Activated CD4-positive, alpha-beta T cell treated with anti-CD3 and anti-CD28 coated beads, Interleukin-2, amount 10 ng/mL, durations not matched to agents 7 days and 5 days (primary cell): Measurements from ENCODE around the gene SLC23A1. TPM values are rescaled to one million over a fixed set of nuclear protein-coding genes. Genes with fewer than 3 reads are reported as not detected.

Source experiments
- CTCF ChIA-PET: fragments of 350-600 bp; sonication (Branson Sonifier 250); formaldehyde crosslinking; loops from one replicate; lab custom pipeline; 2021; ENCODE audit warnings: antibody characterized with exemption; lab: Charles Lee
- POLR2A ChIA-PET: fragments of 350-600 bp; sonication (Branson Sonifier 250); formaldehyde crosslinking; loops from one replicate; lab custom pipeline; 2021; ENCODE audit warnings: antibody characterized with exemption; lab: Charles Lee
- DNase-seq: peaks from one replicate; pipeline ENCODE4 v3.0.0-alpha.2; 2020
- H3K27ac Mint-ChIP-seq: one replicate; pipeline ENCODE4 v1.8.0; 2021; ENCODE audit warnings: mild to moderate bottlenecking, moderate library complexity, mixed read lengths
- H3K27me3 Mint-ChIP-seq: one replicate; pipeline ENCODE4 v1.8.0; 2021; ENCODE audit warnings: mixed read lengths
- H3K36me3 Mint-ChIP-seq: one replicate; pipeline ENCODE4 v1.8.0; 2021; ENCODE audit warnings: low read depth, mixed read lengths
- H3K4me1 Mint-ChIP-seq: one replicate; pipeline ENCODE4 v1.8.0; 2021; ENCODE audit warnings: mixed read lengths
- H3K4me3 Mint-ChIP-seq: one replicate; pipeline ENCODE4 v1.8.0; 2021; ENCODE audit warnings: mild to moderate bottlenecking, moderate library complexity, mixed read lengths
- H3K9me3 Mint-ChIP-seq: one replicate; pipeline ENCODE4 v1.8.0; 2021; ENCODE audit warnings: mixed read lengths
- total RNA-seq, 2 experiments: library from RNA; stranded (reverse); gene quantifications; one replicate each; pipeline ENCODE4 v1.2.3, GENCODE V29; 2021

The SLC23A1 gene
- total RNA-seq, 2 experiments from 2014 or later, result 0.75 to 0.77 TPM

DNA sequence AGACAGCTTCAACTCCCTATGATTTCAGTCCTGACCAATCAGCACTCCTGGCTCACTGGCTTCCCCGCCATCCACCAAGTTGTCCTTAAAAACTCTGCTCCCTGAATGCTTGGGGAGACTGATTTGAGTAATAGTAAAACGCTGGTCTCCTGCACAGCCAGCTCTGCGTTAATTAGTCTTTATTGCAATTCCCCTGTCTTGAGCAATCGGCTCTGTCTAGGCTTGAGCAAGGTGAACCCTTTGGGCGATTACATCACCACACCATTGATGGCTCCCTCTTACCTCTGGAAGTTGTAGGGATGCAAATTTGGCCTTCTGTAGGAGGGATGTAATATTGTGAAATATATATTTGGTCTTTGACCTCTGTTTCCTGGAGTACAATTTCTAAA, 2.9 kb upstream of the SLC23A1 start:
- Mint-ChIP-seq H3K4me3 (peak overlapping the region; percentile 12), H3K27me3 (no peaks in the 10 kb centered on the region), H3K27ac (peak overlapping the region; percentile 94), H3K4me1 (peaks cover 69% of the 10 kb centered on the region), H3K9me3 (no peaks in the 10 kb centered on the region), H3K36me3 (no peaks in the 10 kb centered on the region)
- ChIA-PET POLR2A (no interaction called here), CTCF (interaction anchor here (0.7 to 2.7 kb wide), 3 partner anchors 17 to 833 kb away, joined by 3 to 13 read pairs (median 3); partner anchors contain the start of gene SPATA24)
- no peak for DNase-seq

DNA sequence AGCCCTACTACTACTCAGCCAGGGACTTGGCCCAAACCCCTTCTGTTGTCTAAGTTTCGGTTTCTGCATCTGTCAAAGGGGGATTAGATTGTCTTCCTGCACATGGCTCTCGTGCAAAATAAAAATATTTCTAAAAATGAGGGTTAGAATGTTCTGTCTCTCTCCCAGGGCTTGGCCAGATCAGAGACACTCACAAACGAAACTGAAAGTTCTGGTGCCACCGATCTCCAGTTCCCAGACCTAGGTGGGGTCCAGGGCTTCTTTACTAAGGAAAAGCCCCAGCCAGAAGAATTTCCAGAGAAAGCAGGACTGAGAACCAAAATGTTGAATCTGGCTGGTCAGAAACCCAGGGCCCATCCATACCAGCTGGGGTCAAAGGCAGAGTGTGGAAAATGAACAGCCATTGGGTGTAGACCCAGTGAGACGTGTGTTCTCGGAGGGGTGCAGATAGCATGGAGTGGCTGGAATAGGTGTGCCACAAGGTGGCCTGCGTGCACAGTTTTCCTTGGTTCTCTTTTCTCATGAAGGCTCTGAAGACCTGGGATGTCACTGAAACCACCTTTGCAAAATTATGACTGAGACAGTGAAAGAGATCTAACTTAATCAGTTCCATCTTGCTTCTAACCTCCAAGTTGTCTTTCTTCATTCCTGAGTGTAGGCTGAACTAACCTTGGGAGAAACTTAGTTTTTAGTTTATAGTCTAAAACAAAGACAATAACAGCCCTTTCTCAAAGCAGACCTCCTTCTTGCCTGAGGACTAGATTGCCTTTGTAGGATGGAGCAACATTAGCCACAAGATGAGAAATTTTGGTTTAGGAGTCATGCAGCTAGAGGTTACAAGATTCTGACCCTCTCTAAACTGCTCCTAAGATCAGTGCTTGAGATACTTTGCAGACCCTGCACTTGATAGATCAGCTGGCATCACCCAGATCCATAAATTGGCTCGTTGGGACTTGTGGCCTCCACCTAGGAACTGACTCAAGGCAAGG, 2.3 kb upstream of the SLC23A1 start:
- ChIA-PET POLR2A (no interaction called here), CTCF (interaction anchor here (0.7 to 1.6 kb wide), 4 partner anchors 11 to 832 kb away, joined by 3 to 6 read pairs (median 4); partner anchors contain the start of gene PAIP2)
- H3K9me3 Mint-ChIP-seq, result no peaks in the 10 kb centered on the region
- peaks cover 62% of the 10 kb centered on the region for H3K4me1 Mint-ChIP-seq
- peak; percentile 56 for DNase-seq
- H3K27ac Mint-ChIP-seq, result peak overlapping the region; percentile 94
- H3K4me3 Mint-ChIP-seq, result peak overlapping the region; percentile 68
- H3K27me3 Mint-ChIP-seq, result no peaks in the 10 kb centered on the region
- no peaks in the 10 kb centered on the region for H3K36me3 Mint-ChIP-seq

DNA sequence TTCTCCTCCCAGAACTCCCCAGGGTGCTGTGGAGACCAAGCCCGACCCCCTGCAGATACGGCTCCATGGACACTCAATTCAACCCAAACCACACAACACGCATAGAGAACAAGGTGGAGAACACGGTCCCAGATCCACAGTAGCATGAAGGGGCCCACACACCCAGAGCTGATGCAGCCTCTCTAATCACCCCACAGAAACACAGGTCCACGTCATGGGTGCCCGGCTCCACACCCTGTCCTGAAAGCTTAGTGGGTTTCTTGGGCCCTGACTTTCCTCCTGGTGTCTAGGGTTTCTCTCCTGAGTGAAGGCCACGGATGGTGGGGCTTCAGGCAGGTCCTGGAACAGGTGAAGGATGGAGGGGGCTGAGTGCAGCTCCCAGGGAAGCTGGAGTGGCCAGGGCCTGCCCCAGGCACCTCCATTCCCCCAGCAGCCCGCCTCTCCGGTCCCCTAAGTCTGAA, 1.5 kb upstream of the SLC23A1 start:
- H3K27me3 Mint-ChIP-seq, result no peaks in the 10 kb centered on the region
- ChIA-PET POLR2A (no interaction called here), CTCF (interaction anchor here (1.3 to 1.6 kb wide), 3 partner anchors 10 to 47 kb away, joined by 3 to 6 read pairs (median 4); partner anchors contain the start of gene PAIP2)
- peak overlapping the region; percentile 68 for H3K4me3 Mint-ChIP-seq
- H3K36me3 Mint-ChIP-seq, result no peaks in the 10 kb centered on the region
- H3K4me1 Mint-ChIP-seq, result peaks cover 55% of the 10 kb centered on the region
- no peaks in the 10 kb centered on the region for H3K9me3 Mint-ChIP-seq
- no peak for DNase-seq
- peak overlapping the region; percentile 94 for H3K27ac Mint-ChIP-seq

DNA sequence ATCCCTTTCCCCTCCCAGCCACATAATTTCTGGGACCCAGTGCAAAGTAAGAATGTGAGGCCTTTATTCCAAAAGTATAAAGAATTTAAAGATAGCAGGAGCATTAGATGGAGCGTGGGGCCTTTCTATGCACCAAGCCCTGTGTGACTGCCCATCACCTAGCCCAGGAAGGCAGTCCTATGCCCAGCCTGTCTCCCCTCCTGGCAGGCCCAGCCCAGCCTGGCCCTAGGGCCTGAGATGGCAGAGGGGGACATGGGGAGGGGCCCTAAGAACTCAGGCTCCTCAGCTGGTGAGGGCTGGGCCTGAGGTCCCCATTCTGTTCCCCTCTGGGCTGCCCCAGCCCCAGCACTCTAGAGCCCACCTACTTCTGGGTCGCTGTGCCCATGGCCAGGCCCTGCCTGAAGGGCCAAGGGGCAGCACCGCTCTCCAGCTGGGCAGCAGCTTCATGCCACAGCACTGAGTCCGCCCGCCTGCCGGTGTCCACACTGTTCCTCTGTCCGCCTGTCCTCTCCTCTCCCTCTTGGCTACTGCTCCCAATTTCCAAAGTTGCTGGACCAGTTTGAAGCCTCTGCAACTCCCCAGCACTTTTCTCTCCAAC, 995 bp upstream of the SLC23A1 start:
- Mint-ChIP-seq H3K36me3 (no peaks in the 10 kb centered on the region), H3K4me3 (peak overlapping the region; percentile 68), H3K9me3 (no peaks in the 10 kb centered on the region), H3K27ac (peak overlapping the region; percentile 94), H3K4me1 (peaks cover 53% of the 10 kb centered on the region), H3K27me3 (no peaks in the 10 kb centered on the region)
- POLR2A ChIA-PET, result no interaction called here
- no peak for DNase-seq
- CTCF ChIA-PET, result interaction anchor here (1.3 to 1.6 kb wide), 2 partner anchors 10 to 42 kb away, joined by 4 to 6 read pairs; partner anchors contain the start of gene PAIP2

DNA sequence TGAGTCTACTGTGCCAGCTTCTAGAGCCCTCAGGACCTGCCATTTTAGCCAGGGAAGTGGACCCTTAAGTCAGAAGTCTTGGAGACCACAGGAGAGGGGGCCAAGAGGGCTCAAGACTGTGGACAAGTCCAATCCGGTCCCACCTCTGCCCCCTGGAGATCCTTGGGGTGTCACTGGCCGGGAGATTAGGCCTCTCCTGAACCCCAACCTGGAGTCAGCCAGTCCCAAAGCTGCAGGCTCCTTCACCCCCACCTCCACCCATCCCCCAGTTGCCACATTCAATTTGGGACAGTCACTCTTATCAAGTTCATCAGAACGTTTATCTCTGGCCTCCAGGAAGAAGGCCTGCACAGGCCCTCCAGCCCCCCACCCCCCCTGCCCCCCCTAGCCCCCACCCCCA, 290 bp downstream of the SLC23A1 start:
- H3K9me3 Mint-ChIP-seq, result no peaks in the 10 kb centered on the region
- H3K27me3 Mint-ChIP-seq, result no peaks in the 10 kb centered on the region
- no peaks in the 10 kb centered on the region for H3K36me3 Mint-ChIP-seq
- ChIA-PET POLR2A (no interaction called here), CTCF (interaction anchor here (0.8 to 3.2 kb wide), 2 partner anchors 9 to 40 kb away, joined by 3 to 13 read pairs; no protein-coding TSS in a partner anchor)
- no peak for DNase-seq
- peaks cover 47% of the 10 kb centered on the region for H3K4me1 Mint-ChIP-seq
- no peak overlapping the region for H3K27ac Mint-ChIP-seq
- H3K4me3 Mint-ChIP-seq, result no peak overlapping the region

DNA sequence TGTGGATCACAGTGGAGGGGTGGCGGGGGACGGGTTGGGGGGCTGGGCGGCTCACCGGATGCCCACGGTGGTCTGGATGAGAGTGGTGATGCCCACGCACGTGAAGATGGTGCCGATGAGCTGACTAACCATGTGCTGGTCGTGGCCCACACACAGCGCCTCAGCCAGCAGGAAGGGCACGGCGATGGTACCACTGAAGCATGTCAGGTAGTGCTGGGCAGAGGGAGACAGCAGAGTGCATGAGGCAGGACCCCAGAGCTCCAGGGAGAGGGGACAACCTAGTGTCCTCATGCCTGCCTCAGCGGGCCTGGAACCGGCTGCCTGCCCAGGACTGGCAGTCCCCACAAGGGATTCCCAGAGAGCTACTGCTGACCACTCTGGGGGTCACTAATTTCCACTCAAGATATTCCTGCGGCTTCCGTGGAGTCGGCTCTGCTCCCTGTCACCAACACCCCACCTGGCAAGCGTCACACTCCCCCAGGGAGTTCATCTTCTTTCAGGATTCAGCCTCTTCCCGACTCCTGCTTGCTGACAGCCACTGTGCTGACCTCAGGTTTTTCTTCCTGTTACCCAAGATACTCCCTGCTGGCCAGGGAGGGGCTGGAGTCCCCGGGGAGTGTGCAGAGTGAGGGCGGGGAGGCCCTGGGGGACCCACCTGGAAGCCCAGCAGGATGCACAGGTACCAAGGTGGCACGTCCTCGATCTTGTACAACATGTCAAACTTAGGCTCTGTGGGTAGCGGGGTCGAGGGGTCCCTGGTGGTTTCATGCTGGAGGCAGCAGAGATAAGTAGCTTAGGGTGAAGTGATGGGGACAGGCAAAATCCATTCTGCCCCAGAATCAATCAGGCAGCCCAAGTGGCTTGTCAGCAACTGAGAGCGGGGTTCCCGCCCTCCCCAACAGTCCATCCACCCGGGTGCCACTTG, 998 bp downstream of the SLC23A1 start:
- H3K9me3 Mint-ChIP-seq, result no peaks in the 10 kb centered on the region
- no peak for DNase-seq
- peaks cover 45% of the 10 kb centered on the region for H3K4me1 Mint-ChIP-seq
- no peaks in the 10 kb centered on the region for H3K36me3 Mint-ChIP-seq
- H3K4me3 Mint-ChIP-seq, result no peak overlapping the region
- H3K27ac Mint-ChIP-seq, result peak overlapping the region; percentile 71
- ChIA-PET CTCF (interaction anchor here (0.8 to 3.2 kb wide), 2 partner anchors 10 to 40 kb away, joined by 3 to 13 read pairs; no protein-coding TSS in a partner anchor), POLR2A (no interaction called here)
- H3K27me3 Mint-ChIP-seq, result no peaks in the 10 kb centered on the region

DNA sequence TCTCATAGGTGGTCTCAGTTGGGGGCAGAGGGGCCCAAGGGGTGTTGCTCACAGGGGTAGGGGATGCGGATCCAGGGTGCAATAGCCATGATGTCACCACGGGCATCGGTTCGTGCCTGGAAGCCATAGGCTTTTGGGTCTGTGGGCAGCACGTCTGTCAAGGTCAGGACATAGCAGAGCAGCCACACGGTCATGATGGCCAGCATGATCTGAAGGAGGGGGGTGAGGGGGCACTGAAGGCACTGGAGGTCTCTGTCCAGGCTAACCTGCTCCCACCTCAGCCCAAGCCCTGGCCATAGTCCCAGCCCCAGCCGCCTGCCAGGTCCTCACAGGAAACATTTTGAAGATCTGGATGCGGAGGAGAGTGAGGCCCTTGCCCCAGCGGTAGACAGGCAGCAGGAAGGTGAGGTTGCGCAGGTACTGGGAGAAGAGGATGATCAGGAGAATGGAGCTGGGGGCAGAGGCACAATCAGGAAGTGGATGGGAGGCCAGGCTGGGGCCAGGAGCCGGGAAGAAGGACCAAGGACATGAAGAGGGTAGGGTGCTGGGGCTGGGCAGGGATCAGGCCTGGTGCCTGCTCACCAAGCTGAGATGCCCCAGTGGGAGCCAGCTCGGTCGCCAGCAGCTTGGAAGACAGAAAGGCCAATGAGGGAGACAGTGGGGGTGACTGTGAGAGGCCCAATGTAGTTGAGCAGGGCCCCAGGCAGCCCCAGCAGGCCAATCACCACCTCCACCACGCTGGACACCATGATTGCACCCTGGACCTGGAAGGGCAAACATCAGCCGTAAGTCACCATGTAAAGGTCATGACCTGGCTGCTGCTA, 3.3 kb downstream of the SLC23A1 start:
- peaks cover 24% of the 10 kb centered on the region for H3K4me1 Mint-ChIP-seq
- no peak overlapping the region for H3K4me3 Mint-ChIP-seq
- ChIA-PET POLR2A (no interaction called here), CTCF (interaction anchor here (0.6 to 3.2 kb wide), 4 partner anchors 8 to 117 kb away, joined by 3 to 13 read pairs (median 6); no protein-coding TSS in a partner anchor)
- no peaks in the 10 kb centered on the region for H3K27me3 Mint-ChIP-seq
- H3K9me3 Mint-ChIP-seq, result no peaks in the 10 kb centered on the region
- DNase-seq, result no peak
- H3K27ac Mint-ChIP-seq, result peak overlapping the region; percentile 55
- H3K36me3 Mint-ChIP-seq, result peaks cover 2% of the 10 kb centered on the region

DNA sequence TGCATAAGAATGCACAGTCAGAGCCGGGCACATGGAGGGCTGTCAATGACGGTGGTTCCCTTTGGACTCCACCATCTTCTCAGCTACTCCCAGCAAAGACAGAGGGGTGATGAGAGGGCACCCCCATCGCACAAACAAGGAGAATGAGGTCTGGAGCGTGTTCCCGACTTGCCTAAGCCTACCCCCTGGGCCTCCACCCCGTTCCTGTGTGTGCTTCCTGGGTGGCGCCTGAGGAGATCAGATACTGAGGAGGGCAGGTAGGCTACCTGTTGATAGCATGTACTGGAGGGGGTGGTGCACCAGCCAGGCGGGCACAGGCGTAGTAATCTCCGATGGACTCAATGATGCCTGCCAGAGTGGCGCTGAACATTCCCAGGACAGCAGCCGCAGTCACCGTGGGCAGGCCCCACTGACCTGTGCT, 4.1 kb downstream of the SLC23A1 start:
- Mint-ChIP-seq H3K27ac (no peak overlapping the region), H3K4me3 (no peak overlapping the region), H3K27me3 (no peaks in the 10 kb centered on the region), H3K36me3 (peaks cover 2% of the 10 kb centered on the region), H3K9me3 (no peaks in the 10 kb centered on the region), H3K4me1 (peaks cover 16% of the 10 kb centered on the region)
- no peak for DNase-seq
- POLR2A ChIA-PET, result no interaction called here
- CTCF ChIA-PET, result interaction anchor here (2.0 kb wide), 1 partner anchor 9 kb away, joined by 7 read pairs; no protein-coding TSS in a partner anchor

DNA sequence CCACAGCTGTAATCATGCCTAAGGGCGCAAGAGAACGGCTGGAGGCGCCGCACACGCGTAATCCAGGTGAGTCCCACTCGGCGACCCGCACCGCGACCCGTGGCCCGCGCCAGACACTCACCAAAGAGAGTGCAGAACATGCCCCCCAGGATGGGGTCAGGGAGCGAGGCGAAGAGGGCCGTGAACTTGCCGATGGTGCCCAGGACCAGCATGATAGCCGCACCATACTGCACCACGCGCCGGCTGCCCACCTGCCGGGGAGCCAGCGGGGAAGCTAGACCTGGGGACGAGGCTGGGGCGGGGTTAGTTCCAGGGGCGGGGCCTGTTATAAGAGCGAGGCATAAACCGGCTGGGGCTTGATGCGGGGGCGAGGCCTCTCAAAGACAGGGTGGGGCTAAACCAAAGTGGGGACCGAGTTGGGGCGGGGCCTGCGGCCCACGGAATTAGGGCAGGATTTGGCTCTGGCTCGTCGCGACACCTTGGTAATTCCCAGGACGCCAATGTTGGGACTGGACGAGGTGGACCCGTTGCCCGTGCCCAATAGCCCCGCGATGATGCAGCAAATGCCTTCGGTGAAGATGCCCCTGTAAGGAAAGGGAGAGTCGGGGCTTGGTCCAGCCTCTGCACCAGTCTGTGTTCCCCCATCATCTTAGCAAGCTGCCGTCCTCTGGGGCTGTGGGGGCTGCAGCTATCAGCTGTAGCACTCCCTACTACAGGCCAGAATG, 4.8 kb downstream of the SLC23A1 start:
- Mint-ChIP-seq H3K4me1 (peaks cover 9% of the 10 kb centered on the region), H3K4me3 (no peak overlapping the region), H3K27ac (no peak overlapping the region), H3K9me3 (no peaks in the 10 kb centered on the region), H3K36me3 (peaks cover 5% of the 10 kb centered on the region), H3K27me3 (no peaks in the 10 kb centered on the region)
- CTCF ChIA-PET, result interaction anchor here (1.0 to 2.0 kb wide), 2 partner anchors 9 to 10 kb away, joined by 3 to 7 read pairs; no protein-coding TSS in a partner anchor
- DNase-seq, result no peak
- POLR2A ChIA-PET, result no interaction called here

DNA sequence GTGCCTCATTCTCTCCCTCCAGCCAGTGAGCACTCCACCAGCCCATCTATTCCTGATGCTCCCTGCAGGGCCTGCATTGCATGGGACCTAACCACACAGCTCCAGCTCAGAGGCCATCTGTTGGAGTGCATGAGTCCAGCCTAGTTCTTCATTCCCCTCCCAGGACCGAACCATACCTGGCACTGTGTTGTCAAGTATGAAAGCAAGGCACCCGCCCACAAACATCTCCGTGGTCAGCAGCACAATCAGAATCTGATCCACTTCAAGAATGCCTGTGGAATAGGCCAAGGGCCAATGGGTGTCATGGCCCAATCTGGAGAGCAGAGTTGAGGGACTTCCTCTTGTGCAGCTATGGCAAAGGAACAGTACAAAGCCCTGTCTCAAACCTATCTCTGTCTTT, 5.9 kb downstream of the SLC23A1 start:
- Mint-ChIP-seq H3K36me3 (peaks cover 10% of the 10 kb centered on the region), H3K27ac (no peak overlapping the region), H3K9me3 (no peaks in the 10 kb centered on the region), H3K4me3 (no peak overlapping the region), H3K27me3 (no peaks in the 10 kb centered on the region), H3K4me1 (peaks cover 10% of the 10 kb centered on the region)
- CTCF ChIA-PET, result interaction anchor here (0.6 to 1.4 kb wide), 3 partner anchors 10 to 93 kb away, joined by 3 to 4 read pairs (median 3); no protein-coding TSS in a partner anchor
- POLR2A ChIA-PET, result no interaction called here
- no peak for DNase-seq
